HG03442 (cell line): Measurements from ENCODE around the gene GRHL1.
"Not testable (repeated sequence)": the region's sequence is repeated elsewhere in the genome, so short reads cannot be mapped to it uniquely, and the experiment has no call there.

Experiments used
- ATAC-seq: cut with Tn5 transposase; IDR thresholded peaks from one replicate; pipeline ENCODE4 v1.9.1; 2021; ENCODE audit warnings: mild to moderate bottlenecking, moderate library complexity; ENCODE audit not compliant: unreplicated experiment

Gene GRHL1

DNA sequence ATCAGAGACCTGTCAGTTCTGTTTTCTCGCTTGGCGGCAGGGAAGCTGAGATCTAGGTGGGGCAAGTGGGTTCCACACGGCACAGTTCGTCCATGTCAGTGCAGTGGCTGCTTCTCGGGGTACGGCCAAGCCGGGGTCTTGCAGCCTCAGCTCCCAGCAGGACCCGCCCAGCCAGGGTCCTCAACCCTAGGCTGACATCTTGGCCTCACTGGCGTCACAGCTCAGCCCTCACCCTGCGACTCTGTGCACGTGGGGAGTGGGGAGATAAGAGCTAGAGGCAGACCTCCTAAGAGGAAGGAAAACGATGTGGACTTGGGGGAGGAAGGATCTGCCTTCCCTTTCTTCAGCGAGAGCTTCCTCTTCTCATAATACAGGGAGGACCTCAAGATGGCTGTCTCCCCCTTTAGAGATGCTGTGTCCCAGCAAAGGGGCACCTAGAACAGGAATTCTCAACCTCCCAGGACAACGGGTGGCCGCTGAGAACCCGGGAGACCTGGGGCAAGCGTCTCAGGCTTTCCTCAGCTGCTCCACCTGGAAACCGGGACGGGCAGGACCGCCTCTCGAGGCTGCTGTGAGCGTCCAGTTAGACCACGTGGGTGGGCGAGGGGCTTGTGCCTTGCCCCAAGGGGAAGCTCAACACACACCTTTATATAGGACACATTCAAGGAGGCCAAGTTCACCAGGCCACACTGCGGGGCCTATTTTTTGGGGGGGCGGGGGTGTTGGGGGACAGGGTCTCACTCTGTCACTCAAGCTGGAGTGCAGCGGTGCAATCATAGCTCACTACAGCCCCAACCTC lies 68.3 kb downstream of the GRHL1 start:
- ATAC-seq: no peak

DNA sequence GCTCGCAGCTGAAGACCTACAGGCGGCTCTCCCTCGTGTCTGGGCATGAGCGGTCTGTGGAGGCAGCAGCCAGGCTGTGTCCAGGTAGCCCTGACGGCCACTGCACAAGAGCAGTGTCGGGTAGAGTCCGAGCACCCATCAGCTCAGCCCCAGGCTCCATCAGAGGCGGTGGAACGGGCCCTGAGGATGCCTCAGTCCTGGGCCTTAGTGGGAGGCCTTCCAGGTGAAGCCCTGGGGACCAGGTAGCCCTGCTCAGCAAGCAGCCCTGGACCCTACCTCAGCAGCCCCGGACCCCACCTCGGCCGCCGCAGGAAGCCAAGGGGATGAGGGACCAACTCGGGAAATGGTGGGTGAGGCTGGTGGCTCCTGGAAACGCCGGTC lies 70.5 kb downstream of the GRHL1 start:
- no peak for ATAC-seq

DNA sequence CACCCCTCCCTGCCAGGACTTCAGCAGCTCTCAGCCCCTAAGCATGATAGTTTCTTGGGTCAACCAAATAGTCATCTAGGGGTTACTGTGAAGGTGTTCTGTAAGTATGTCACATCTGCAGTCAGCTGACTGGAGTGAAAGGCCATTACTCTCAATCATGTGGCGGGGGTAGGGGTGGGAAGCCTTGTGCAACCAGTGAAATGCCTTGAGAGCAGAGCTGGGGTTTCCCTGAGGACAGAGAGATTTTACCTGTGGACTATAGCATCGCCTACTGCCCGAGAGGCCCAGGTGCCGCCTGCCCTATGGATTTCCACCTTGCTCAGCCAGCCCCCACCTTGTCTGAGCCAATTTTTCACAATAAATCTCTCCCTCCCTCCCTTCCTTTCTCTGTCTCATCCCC lies 71.0 kb downstream of the GRHL1 start:
- no peak for ATAC-seq

DNA sequence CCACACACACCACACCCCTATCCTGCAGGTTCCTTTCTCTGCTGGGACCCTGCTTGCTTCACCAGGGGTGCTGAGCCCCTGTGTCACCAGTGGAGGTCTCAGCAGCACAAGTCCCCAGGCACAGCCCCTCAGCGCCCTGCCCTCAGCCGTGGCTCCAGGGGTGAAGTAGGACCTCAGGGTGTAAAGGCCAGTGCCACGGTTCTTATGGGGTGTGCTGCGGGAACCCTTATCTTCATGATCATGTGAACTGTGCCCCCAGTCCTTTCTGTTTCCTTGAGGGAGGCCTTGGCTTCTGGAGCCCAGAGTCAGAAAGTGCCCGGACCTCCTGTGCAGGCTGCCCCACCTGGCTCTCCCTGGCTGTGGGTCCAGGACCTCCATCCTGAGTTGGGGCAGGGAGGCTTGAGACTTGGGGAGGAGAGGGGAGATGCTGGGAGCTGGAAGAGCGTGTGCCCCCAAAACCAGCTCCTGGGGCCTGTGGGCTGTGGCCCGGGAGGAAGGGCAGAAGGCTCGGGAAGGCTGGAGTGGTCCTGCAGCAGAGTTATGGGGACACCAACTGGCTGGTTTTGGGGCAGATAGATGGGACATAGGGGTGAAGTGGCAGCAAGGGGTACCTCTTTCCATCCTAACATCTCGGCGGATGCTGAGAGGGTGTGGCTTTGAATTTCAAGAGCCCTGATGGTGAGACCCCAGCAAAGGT lies 71.6 kb downstream of the GRHL1 start:
- ATAC-seq: no peak

DNA sequence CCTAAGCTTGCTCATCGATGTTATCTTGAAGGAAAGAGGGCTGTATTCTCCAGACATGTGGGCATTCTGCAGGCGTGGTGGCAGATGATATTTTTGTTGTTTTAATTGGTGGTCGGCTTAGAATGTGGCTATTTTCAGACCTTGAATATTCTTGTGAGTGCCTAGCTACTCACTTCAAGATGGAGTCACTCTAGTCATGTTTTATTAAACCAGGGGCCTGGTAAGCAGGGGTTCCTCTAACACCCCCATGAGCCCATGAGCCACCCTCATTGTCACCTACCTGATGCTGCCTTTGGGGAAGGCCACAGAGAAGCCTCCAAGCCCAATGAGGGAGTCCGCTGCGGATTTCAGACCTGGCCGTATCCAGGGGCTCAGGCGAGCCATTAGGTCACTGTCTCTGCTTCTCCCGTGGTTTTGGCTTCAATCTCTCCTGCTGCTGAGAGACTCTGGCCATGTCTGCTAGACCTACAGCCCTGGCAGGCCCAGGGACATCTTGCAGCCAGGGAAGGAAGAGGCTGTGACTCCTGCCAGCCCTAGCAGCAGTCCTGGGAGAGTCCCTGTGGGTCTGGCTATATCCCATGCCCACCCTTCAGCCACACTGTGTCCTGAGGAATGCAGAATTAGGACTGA lies 75.6 kb downstream of the GRHL1 start:
- no peak for ATAC-seq

DNA sequence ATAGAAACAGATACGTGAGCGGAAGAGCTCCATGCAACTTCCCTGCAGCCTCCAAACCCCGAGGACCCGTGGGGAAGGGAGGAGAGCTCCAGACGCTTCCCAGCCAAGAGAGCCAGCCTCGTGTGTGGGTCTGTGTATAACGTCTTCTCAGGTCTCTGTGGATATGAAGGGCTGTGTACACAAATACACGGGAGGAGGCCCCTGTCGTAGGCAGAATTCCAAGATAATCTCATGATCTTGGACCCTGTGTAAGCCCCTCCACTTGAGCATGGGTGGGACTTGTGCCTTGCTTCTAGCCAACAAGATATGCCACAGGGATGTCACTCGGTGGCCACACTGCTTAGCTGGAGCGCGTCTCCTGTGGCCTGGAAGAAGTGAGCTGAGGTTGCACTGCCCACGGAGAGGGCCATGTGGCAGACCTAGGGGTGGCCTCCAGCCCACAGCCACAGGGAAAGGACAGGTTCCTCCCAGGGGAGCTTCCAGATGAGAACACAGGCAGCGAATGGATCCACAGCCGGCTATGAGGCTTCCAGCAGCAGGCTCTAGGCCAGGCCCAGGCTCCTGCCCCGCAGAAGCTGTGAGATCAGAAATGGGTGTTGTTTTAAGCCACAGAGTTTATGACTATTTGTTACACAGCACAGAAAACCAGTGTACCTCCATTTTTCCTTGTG lies 76.3 kb downstream of the GRHL1 start:
- ATAC-seq: no peak

DNA sequence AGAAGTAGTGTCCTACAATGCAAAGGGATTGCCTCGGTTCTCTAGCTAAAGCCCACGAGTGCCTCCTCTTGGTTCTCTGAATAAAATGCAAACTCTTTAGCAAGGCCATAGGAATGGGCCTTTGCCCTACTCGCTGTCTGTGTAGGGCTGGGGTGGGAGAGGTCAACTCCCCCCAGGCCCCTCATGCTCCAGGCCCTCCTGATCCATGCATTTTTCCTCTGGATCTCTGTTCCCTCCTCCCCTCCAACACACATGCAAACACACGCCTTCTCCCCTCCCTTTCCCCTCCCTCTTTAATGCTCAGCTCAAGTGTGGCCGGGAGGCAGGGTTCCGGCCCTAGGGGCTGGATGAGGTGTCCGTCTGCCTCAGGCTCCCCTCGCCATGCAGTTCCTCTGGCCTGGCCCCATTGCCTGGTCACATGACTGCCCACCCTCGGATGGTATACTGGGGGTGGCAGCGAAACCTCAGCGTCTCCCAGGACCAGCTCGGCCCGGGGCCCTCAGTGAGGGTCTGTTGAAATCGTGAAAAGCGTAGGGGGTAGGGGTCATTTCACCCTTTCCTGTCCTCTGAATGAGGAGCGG lies 77.0 kb downstream of the GRHL1 start:
- no peak for ATAC-seq

DNA sequence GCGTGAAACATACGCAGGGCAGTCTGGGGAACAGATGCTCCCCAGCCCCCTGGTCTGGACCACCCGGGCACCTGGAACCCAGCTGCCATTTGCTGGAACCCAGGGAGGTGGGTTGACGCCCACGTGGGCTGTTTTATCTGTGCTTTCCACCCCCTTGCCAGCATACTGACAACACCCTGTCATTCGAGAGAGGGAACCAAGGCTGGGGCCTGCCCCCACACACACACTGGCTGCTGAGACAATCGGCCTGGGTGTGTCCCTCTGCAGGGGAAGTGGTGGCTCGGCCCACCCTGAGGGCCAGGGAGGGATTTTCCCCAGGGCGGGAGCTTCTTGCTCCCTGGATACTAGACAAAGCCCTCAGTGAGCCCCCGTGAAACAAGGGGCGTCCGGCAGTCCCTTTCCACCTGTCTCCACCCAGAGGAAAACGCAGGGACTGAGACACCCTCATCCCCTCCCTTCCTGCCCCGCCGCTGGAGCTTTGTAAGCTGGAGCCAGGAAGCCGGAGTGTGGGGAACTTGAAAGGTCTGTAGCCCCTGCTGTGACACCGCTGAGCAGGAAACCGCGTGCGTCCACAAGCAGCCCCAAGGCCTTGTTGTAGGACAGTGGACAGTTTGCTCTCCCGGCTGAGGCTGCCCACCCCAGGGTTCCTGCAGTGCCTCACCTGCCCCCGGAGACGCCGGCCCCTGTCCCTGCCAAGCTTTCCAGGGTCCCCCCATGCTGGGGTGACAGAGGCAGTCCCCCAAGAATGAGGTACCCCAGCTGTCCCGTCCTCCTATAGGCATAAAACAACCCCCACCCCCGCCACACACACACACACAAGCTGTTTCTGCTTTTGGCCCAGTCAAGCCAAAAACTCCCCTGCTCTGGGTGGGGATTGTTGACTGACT lies 77.7 kb downstream of the GRHL1 start:
- ATAC-seq: peak; percentile 68

DNA sequence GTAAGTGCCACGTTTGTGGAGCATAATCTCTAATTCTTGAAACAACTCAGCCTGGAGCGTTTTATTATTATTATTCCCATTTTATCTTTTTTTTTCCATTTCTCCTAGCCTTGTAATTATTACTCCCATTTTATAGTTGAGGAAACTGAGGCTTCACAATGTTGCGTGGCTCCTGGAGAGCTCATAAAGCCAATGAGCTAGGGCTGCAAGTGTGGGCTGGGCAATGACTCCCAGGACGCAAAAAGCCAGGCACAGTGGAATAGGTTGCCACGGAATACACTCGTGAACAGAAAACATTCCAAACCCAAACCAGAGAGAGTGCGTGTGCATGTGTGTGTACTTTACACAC lies 78.4 kb downstream of the GRHL1 start:
- ATAC-seq: no peak

DNA sequence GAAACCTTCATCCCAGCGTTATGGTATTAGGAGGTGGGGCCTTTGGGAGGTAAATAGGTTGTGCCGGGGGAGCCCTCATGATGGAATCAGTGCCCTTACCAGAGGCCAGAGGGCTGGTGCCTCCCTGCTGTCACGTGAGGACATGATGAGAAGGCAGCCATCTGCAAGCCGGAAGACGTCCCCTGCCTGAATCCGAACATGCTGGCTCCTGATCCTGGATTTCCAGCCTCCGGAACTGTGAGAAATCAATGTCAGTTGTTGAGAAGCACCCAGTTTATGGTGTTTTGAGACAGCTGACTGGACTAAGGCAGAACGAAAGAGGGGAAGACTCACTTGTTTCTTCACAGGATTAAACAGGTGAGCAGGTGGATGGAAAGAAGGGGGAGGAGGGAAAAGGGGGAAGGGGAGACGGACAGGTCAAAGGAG lies 78.8 kb downstream of the GRHL1 start:
- ATAC-seq: no peak

DNA sequence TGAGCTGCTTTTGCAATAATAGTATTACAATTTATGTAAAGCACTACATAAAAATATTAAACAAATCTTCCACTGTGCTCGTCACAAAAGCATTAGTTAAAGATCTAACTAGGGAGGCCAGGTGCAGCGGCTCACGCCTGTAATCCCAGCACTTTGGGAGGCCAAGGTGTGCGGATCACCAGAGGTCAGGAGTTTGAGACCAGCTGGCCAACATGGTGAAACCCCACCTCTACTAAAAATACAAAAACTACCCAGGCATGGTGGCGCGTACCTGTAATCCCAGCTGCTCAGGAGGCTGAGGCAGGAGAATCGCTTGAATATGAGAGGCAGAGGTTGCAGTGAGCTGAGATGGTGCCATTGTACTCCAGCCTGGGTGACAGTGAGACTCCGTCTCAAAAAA lies 79.3 kb downstream of the GRHL1 start:
- not testable (repeated sequence) for ATAC-seq

DNA sequence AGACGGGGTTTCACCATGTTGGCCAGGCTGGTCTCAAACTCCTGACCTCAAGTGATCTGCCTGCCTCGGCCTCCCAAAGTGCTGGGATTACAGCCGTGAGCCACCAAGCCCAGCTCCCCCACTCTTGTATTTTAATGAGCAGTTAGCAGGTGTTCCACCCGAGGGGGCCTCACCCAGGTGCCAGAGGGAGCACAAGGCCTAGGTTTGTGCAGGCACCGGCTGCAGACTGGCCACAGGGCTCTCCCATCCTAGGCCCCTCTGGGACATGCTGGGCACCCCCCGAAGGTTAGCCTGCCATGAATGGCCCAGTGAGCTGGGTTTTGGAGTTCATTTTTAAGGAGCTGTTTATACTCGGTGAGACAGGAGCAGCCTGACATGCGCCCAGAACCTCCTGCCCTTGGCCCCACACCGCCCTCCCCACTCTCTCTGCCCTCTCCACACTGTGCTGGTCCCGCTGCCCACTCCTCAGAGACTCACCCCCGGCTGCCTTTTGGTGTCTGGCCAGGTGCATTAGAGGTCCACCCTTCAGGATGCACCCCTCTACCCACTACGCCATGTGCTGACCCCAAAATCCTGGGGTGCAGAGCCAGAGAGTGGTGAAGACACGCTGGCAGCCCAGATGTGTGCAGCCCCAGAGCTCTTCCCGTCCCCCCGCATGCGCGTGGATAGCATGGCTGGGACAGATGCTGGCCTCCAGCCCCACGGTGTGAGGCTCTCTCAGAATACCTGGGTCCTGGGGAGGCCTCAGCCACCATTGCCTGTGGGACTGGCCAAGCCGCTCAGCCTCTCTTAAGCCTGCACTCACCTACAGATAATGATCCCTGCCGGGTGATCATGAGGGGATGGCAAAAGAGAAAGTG lies 80.6 kb downstream of the GRHL1 start:
- no peak for ATAC-seq

DNA sequence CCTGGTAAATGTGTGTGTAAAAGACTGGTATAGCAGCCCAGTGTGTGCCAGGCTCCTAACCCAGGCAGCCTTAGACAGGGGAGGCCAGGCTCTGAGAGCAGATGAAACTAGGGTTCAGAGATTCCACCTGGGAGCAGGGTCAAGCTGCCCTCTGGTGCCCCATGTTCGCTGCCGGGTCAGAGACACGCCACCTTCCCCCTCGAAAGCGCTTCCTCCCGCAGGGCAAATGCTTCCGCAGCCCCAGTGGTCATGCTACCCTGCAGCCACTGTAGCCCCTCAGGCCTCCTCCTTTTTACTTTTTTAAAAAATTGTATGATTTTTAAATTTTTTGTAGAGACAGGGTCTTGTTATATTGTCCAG lies 81.2 kb downstream of the GRHL1 start:
- no peak for ATAC-seq

DNA sequence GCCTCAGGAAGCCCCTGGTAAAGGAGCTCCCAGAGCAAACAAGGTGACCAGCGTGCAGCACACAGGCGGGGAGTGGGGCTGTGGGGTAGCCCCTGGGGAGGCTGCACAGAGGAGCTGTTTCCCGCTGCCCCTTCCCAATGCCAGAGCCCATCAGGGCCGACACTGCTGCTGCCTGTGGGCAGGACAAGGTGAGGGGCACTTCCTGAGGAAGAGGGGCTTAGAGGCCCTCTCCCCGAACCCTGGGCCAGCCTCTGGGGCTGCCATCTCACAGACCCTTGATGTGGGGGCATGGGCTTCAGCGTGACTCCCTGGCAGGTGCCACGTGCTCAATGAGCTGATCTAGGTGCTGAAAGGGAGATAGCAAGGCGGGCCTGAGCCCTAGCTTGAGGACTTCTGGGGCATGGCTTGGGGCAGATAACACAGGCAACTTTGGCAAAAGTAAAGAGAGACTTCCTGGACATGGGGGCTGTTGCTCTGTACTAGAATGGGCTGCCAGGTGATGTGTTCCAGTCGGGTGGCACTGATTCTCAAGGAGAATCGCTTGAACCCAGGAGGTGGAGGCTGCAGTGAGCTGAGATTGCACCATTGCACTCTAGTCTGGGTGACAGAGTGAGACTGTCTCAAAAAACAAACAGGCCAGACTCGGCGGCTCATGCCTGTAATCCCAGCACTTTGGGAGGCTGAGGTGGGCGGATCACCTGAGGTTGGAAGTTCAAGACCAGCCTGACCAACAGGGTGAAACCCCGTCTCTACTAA lies 81.9 kb downstream of the GRHL1 start:
- ATAC-seq: no peak

DNA sequence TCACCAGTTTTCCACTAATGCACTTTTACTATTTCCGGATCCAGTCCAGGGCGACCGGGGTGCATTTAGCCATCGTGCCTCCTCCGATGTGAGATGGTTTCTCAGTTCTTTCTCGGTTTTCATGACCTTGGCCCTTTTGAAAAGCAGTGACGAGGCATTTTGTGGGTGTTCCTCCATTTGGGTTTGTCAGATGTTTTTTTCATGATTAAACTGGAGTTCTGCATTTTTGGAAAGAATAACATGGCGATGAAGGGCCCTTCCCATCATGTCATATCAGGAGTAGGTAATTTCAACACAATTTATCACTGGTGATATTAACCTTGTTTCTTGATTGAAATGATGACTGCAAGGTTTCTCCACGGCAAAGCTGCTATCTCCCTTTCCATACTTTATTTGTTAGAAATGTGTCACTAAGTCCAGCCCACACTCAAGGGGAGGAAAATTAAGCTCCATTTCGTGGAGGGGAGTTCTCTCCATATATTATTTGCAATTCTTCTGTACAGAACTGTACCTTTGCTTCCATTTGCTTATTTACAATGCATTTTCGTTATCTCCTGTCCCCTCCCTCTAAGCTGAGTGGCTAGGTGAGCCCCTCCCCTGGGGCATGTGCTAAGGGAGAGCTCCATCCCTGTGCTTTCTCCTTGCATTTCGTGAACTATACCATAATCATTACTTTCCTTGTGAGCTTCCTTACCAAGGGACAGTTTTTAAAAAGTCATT lies 83.0 kb downstream of the GRHL1 start:
- ATAC-seq: no peak

DNA sequence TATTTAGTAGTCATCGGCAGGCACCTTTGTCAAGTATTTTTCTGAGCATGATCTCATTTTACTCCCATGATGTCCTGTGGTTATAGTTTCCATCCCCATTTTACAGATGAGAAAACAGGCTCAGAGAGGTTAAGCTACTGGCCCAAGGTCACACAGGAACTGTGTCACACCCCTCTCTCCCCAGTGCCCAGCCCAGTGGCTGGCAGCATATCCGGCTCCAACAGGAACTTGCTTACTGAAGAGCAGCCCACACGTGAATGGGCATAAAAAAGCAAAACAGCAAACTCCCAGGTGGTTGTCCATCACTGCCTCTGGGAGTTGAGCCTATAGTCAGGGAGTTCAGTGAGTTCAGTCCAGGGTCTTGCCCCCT lies 83.5 kb downstream of the GRHL1 start:
- no peak for ATAC-seq

DNA sequence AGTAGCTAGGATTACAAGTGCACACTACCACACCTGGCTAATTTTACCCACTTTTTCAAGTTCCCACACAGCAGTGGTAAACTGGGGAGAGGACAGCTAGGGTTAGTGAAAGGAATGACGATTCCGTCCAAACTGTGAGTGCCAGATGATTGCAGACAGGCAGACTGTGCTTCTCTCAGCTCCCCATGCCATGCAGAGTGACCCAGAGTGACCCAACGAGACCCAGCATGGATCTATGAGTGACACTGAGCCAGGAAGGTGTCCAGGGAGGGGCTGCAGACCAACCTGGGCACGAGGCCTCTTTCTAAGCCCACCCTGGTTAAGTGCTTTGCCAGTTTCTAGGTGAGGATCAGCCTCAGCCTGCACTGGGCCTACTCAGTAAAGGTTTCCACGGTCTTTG lies 84.1 kb downstream of the GRHL1 start:
- ATAC-seq: no peak
